CMK (cell line): ENCODE measurements around the gene MYMX.

Source experiments
- DNase-seq: peaks from one replicate; pipeline ENCODE4 v3.0.0-alpha.2; 2010; ENCODE audit warnings: low read depth

Gene MYMX

DNA sequence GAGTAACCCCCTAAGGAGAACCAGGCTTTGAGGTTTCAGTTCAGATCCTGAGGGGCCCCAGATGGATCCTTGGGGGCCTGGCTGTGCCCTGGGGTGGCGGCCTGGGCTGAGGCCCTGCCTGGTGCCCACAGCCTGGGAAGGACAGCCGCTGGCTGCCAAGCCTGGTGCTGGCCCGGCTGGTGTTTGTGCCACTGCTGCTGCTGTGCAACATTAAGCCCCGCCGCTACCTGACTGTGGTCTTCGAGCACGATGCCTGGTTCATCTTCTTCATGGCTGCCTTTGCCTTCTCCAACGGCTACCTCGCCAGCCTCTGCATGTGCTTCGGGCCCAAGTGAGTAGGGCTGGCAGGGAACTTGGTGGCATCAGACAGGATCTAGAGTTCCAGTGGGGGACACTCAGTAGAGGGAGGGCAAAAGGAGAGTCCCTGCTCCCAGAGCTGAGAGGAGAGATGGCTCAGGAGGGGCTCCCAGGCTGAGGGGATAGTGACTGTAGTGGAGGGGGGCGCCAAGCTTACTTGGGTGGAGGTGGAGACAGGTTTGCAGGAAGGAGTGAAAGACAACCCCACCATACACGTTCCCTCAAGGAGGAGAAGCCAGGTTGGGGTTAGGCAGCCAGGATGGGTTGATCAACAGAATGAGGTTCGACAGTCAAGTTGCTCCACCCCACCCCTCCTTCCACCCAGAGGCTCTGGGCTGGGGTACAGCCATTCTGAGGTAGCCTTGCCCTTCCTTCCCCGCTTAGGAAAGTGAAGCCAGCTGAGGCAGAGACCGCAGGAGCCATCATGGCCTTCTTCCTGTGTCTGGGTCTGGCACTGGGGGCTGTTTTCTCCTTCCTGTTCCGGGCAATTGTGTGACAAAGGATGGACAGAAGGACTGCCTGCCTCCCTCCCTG lies 16.2 kb downstream of the MYMX start:
- no peak for DNase-seq

DNA sequence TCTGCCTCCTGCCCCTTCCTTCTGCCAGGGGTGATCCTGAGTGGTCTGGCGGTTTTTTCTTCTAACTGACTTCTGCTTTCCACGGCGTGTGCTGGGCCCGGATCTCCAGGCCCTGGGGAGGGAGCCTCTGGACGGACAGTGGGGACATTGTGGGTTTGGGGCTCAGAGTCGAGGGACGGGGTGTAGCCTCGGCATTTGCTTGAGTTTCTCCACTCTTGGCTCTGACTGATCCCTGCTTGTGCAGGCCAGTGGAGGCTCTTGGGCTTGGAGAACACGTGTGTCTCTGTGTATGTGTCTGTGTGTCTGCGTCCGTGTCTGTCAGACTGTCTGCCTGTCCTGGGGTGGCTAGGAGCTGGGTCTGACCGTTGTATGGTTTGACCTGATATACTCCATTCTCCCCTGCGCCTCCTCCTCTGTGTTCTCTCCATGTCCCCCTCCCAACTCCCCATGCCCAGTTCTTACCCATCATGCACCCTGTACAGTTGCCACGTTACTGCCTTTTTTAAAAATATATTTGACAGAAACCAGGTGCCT lies 16.9 kb downstream of the MYMX start:
- DNase-seq, result no peak

DNA sequence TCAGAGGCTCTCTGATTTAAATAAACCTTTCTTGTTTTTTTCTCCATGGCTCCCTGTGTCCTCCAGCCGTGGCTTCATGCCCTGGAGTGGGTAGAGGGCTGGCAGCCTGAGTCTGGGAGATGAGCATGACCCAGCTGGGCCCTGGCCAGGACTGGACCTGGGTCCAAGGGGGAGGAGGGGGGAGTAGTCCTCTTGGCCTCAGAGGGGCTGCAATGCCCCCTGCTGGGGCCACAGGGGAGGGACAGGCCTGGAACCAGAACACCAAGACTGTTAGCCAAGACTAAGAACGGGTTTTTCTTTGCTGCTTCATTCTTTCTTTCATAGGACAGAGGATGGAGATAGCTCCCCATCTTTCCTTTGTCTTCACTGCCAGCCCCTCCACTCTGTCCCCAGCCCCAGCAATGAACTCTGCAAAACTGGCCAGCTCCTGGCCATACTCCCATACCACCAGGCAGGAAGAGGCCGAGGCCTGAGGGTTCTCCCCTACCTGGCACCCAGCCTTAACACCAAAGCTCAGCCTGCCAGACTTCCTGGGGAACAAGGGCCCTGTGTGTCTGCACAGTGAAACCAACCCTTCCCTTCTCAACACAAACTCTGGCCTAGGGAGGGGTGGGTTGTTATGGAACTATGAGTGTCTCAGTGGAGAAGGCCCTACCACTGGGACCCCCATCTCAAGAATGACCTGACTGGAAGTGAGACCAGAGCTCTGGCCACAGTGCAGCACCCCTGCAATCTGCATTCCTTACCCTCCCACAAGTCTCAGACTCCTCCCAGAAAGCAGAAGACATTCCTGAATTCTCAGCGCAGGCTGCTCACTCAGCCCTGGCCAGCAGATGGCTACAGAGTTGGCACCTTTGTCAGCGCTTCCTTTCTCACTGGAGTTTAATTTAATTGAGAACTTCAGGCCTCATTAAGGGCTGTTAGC lies 17.6 kb downstream of the MYMX start:
- no peak for DNase-seq

DNA sequence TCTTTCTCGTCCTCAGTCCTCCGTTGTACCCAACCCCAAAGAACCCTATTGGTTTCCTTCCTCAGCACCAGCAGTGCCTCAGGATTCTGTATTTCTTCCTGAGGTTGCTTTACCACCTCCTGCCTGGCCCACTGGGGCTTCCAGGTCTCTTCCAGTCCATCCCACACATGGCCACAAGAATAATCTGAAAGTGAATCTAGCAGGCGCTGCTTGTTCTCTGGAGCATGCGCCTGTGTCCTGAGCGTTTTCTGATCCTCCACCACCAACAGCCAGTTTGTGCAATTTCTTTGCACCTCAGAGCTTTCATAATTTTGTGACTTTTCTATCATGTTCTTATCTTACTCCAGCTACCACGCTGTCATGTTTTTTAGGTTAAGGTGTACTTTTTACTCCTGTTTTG lies 18.5 kb downstream of the MYMX start:
- no peak for DNase-seq

DNA sequence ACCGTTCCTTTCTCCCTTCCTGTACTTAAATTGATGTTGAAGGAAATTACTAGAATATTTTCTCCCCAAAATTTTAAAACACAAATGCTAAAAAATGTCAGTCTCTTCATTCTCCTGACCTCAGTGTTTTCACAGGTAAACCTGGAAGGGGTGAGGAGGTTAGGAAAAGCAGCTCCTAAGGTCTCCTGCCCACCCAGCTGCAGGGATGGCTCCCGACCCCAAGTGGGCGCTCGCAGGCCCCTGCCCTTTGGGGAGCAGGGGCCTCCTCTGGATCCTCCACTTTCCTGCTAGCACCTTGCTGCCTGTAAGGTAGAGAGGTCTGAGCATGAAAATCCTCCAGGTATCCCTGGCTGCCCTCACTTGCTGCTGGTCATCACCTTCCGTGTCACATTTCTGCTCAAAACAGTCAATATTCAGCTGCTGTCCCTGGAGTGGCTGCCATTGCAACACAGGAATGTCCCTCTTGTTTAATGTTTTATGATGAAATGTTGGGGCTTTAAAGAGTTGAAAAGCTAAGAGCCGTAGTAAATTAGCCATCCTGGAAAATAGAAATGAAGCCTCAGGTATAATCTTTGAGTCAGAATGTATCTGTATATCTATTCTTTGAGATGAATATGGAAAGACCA lies 19.3 kb downstream of the MYMX start:
- no peak for DNase-seq

DNA sequence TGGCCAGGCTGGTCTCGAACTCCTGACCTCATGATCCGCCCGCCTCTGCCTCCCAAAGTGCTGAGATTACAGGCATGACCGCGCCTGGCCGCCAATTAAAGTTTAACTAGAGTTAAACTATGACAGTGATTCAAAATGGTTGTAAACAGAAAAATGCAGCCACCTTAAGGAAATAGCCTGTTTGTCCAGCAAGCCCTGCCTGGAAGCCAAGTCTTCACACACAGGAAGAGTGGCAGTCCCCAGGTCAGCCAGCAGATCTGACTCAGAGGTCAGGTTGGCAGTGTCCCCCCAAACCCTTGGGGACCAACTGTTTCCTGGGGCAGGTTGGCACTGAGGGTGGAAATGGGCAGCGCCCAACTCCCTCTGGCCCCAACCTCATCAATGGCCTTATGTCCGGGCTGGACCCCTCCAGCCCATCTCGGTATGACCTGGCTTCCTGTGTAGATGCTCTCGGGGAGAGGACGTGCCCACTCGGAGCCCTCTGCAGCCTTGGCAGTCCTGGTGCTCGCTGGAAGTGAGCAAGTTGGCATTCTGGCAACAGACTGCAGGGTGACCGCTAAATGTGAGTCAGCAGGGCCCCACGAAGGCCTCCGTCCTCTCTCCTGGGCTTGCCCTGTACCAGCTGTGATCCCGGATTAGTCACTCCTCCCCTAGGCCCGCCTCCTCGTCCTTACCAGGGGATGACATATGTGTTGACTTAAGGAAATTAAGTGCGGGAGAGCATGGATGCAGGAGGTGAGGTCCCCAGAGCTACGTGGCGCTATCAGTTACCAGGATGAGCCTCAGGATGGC lies 20.5 kb downstream of the MYMX start:
- DNase-seq, result no peak

DNA sequence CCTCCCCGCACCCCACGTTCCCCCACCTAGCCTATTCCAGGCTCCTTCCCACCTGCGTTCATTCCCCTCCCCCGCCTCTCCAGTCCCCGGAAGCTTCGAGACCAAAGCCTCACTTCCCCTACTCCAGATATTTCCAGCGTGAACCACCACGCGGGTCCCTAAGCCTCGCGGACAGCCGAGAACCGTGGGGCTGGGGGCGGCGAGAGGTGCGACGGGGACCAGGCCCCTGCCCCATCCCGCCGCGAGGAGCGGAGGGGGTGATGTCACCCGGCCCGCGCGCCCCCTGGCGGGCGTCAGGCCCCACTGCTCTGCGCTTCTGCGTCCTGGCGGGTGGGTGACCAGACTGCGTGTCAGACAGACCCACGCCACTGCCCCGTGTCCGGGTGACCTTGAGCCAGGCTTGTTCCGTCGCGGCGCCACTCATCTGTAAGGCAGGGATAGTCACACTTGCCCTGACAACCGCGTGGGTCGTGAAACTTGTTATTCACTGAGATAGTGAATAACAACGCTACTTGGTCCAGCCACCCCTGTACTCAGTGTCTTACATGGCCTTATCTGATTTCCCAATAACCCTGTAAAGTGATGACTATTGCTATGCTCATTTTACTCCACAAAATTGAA lies 21.2 kb downstream of the MYMX start:
- no peak for DNase-seq

DNA sequence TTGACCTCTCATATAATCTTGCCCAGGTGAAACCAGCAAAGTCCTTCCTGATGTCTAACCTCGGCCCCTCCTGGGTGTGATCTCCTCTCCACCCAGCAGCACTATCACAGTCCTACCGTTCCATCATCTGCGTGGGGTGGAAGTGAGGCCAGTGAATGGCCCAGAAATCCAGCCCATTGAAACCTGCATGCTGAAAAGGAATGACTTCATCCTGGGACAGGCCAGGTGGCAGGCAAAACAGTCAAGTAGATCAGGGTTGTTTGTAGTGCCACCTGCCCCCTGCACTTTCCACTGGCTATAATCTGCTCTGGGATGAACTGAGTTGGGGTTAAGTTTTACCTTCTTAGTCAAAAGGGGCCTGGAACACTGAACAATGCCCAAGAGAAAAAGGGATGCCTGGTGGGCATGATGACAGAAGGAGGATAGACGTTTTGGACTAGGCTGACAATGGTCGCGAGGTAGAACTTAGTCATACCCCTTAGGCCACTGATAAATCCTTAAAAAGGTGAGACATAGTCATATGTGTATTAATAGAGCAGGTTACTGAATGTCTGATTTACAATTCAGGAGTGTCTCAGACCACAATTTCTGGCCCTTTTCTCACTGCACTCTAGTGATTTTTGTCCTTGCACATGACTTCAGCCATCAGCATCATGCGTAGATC lies 22.1 kb downstream of the MYMX start:
- DNase-seq, result no peak

DNA sequence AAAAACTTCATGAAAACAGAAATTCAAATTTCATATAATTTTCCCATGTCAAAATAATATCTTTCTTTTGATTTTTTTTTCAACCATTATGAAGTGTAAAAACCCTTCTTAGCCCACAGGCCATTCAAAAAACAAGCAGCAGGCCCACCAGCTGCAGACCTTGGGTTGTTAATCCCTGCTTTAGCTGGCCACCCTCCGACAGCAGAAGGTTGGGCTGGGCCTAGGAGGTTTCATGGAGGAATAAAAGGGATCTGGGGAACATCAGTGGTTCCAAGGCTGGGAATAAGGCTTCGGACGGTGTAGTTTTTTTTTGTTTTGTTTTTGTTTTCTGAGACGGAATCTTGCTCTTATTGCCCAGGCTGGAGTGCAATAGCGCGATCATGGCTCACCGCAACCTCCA lies 26.6 kb downstream of the MYMX start:
- no peak for DNase-seq

DNA sequence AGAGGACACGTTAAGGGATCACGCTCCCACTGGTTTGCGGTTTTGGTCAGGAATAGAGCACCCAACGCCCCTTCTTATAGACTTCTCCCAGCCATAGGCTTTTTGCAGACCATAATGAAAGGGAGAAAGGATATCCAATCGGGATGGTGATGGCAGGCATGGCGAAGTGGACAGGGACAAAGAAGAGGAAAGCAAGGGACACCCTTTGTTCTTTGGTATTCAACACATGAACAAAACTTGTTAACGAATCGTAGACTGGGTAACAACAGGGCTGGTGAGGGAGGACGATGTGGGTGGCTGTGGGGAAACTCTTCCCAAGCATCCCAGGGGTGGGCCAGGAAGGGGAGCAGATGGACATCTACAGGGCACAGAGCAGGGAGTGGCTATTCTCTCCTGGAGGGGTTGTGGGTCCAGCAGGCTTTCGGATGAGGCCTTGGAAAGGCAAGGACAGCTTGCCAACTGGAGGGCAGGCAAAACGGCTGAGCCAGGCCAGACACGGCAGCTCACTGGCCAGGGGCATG lies 28.7 kb downstream of the MYMX start:
- no peak for DNase-seq

DNA sequence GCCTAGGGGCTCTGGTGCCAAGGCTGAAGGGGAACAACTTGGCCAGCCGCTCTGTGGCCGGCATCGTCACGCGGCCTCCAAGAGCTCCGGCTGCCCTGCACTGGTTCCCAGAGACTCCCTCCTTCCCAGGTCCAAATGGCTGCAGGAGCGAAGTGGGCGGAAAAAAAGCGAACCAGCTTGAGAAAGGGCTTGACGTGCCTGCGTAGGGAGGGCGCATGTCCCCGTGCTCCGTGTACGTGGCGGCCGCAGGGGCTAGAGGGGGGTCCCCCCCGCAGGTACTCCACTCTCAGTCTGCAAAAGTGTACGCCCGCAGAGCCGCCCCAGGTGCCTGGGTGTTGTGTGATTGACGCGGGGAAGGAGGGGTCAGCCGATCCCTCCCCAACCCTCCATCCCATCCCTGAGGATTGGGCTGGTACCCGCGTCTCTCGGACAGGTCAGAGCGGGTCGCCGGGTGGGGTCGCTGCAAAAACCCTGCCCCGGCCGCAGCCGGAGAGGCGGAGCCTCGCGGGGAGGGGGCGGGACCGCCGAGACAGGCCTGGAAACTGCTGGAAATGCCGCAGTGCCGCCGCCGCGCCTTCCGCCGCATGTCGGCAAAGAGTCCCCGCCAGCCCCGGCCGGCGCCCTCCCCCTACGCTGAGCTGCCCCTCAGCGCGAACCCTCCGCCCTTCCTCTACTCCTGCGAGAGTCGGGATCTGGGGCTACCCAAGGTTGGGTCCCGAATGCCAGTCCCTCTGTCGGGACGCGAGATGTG lies 29.4 kb downstream of the MYMX start:
- no peak for DNase-seq

DNA sequence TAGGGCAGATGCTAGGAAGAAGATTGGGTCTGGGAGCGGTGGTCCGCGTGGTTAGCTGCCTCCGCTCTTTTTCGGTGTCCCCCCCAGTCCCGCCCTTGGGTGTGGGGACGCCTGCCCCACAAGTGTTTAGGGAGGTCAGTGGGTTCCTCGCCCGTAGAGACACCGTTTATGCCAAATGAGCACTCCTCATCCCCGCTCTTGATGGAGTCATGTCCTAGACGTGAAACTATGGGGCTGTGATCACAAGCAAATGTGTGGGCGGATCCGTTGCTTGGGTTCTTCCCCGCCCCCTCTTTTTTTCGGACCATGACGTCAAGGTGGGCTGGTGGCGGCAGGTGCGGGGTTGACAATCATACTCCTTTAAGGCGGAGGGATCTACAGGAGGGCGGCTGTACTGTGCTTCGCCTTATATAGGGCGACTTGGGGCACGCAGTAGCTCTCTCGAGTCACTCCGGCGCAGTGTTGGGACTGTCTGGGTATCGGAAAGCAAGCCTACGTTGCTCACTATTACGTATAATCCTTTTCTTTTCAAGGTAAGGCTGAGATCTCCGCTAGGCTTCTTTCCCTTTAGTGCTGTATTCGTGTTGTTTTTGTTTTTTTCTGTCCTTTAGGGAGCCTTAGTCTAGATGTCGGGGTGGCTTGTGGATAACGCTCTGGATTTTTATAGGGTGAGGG lies 30.1 kb downstream of the MYMX start, which contains the start of gene HSP90AB1:
Gene HSP90AB1 (plus strand): TSS at position 439 of the 675 bp plus-strand sequence. CDS start 1,529 bp downstream, outside the sequence.
- DNase-seq, result peak; percentile 98

DNA sequence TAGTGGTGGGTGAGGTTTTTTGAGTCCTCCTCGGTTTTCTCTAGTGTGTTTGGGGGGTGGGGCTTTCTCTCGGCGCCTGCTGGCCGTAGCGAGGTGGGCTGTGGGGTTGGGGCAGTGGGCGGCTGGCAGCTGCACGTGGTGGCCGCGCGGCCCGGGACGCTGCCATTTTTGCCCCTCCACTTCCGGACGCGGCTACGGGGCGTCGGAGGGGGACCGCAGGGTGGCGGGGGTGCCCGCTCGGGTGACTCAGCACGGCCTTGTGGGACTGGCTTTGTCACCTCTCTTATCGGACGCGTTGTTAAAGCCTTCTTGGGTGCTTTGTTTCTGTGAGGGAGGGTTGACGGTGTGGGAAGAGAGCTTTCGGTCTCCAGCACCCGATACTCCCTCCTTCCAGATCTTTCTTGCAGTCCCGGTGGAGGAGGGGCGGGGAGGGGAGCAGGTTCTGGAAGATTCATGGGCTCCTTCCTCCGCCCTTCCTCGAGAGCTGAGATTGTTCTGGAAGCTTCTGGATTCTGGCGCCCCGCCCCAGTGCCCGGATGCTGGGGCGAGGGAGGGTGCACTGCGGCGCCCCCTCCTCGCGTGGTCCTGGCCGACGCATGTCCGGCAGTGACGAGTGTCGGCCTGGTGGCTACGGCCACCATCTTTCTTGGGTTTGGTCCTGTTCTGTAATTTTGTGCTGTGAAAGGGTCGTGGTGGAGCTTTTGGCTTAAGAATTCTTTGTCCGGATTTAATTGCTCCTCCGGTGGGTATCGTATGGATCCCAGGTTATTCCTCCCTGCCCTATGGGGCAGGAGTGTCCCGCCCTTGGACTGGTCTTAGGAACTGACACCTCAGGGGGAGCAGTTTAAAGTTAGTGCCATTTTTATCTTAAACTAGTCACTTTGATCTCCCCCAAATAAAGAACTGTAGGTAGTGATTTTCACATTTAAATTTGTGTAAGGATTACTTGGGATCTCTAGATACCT lies 30.9 kb downstream of the MYMX start:
- no peak for DNase-seq

DNA sequence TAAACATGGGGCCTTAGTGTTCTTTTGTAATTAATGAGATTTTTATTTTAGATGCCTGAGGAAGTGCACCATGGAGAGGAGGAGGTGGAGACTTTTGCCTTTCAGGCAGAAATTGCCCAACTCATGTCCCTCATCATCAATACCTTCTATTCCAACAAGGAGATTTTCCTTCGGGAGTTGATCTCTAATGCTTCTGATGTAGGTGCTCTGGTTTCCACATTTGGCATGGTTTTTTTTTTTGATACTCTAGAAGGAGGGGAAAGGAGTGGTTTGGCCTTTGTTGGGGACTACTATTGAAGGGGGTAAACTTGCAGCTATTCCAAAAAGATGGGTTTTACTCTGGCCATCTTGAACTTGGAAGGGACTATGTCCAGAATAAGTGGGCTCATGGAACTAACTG lies 31.9 kb downstream of the MYMX start:
- no peak for DNase-seq

DNA sequence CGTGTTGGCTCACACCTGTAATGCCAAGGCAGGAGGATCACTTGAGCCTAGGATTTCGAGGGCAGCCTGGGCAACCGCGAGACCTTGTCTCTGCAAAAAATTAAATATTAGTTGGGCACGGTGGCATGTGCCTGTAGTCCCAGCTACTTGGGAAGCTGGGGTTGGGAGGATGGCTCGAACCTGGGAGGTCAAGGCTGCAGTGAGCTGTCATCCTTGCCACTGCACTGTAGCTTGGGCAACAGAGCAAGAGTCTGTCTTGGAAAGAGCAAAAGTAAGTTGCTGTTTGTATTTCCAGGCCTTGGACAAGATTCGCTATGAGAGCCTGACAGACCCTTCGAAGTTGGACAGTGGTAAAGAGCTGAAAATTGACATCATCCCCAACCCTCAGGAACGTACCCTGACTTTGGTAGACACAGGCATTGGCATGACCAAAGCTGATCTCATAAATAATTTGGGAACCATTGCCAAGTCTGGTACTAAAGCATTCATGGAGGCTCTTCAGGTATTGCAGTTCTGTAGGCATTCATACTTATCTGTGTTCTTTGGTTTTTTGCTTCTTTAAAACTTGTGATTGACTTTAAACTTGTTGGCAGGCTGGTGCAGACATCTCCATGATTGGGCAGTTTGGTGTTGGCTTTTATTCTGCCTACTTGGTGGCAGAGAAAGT lies 32.5 kb downstream of the MYMX start:
- DNase-seq, result no peak

DNA sequence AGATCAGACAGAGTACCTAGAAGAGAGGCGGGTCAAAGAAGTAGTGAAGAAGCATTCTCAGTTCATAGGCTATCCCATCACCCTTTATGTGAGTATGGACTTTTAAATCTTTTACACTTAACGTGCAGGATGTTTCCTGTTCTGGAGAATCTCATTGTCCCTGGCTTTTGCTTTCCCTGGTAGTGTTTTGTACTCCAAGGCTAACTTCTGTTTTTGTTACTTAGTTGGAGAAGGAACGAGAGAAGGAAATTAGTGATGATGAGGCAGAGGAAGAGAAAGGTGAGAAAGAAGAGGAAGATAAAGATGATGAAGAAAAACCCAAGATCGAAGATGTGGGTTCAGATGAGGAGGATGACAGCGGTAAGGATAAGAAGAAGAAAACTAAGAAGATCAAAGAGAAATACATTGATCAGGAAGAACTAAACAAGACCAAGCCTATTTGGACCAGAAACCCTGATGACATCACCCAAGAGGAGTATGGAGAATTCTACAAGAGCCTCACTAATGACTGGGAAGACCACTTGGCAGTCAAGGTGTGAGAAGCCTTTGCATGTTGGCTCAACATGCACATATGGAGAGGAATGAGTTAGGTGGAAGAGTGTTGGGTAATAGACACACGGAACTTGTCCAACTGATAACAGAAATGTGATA lies 33.5 kb downstream of the MYMX start:
- no peak for DNase-seq
